ENCODE results near the gene CFAP46.

The CFAP46 gene

DNA sequence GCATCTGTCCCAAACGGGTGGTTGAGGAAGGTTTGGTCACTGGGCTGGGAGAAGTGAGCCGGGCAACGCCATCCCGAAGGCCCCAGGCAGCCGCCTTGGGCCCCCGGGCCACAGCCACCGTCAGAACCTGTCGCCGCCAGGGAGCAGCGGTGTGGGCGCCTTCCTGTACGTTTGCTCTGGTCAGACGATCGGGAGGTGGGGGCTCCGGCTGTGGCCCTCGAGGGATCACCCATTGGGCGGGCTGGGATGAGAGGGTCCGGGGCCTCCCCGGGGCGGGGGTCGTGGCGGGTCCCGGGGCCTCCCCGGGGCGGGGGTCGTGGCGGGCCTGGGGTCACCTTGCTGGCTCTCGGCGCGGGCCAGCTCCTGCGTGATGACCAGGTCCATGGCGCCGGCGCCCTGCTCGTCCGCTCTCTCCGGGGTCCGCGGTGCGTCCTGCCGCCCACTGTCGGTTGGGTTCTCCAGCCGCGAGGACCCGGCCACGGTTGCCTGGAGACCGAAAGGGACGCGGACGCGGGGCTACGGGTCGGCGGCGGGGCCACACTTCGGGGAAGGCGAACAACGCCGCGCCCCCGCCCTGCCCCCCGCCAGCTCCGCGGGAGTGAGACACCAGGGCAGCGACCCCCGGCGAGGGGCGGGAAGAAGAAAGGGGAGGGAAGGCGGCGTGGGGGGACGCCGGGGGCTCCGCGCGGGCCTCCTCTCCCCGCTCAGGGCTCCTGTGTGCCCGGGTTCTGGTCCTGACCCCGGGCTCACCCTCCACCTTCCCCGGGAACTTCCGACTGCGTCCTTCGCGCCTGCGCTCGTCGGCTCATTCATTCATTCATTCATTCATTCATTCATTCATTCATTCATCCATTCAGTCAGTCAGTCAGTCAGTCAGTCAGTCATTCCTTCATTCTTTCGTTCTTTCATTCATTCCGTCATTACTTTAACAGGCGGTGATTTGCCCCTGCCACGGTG is at the start of gene CFAP46:
CFAP46 (minus strand) TSS at position 470 of the 957 bp plus-strand sequence; CDS start at position 384, 86 bp downstream.
- peak in 42 of 51 donors; percentile 17 to 78 (median 49) for DNase-seq

DNA sequence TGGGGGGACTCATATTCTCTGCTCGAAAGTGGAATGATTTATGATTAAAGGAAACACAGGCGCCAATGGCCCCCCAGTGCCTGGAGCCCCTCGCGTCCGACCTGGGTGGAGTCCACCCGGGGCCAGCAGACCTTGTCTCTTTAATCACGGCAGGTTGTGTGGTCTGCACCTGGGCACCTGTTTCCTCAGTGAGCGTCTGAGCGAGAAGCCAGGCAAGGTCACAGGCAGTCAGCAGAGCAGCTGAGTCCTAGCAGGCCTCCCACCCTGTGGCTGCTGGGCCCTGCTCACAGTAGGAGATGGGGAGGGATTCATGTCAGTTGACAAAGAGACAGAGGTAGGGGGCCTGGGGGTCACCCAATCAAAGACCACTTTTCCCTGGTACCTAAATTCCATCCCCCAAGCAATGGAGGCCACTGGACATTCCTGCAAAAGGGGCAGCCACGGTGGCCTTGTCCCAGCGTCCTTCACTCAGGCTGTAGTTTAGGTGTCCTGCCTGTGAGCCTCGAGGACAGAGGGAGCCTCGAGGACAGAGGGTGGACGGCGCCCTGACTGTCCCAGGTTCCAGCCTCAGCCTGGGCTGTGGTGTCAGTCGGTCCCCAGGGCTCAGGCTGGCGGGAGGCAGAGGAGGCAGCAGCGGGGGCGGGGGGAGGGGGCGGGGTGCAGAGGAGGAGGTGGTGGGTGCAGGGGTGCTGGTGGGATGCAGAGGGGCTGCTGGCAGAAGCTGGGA is 49.5 kb upstream of the CFAP46 start:
- no peak for DNase-seq

DNA sequence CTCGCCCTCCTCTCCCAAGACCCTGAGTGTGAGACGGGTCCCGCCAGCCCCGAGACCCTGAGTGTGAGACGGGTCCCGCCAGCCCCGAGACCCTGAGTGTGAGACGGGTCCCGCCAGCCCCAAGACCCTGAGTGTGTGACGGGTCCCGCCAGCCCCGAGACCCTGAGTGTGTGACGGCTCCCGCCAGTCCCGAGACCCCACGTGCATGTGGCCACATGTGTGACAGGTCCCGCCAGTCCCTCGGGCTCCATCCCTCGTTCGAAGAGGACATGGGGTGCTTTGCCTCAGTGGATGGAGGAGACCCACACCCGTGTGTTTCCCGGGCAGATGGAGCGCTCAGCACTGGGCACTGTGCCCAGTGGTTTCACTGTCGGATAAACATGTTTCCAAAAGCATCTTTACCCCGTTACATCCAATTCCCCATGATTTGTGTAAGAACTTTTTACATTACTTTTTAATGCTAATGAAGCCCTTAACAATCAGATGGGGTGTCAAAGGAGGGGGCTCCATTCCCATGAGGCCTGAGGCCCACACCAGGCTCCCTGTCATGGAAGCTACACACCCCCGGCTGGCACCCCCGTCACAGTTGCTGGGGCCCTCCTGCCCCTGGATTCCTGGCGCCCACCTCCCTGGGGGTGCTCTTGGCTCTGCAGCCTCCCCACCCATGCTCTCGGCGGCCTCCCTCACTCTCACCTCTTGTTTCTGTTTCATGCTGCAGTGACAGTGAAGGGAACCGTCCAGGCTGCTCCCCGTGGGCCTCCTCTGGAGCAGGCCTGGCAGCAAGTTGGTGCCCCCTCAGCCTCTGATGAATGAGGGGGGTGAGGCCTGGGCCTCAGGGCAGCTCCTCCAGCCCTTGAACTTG is 48.5 kb upstream of the CFAP46 start:
- DNase-seq: no peak

DNA sequence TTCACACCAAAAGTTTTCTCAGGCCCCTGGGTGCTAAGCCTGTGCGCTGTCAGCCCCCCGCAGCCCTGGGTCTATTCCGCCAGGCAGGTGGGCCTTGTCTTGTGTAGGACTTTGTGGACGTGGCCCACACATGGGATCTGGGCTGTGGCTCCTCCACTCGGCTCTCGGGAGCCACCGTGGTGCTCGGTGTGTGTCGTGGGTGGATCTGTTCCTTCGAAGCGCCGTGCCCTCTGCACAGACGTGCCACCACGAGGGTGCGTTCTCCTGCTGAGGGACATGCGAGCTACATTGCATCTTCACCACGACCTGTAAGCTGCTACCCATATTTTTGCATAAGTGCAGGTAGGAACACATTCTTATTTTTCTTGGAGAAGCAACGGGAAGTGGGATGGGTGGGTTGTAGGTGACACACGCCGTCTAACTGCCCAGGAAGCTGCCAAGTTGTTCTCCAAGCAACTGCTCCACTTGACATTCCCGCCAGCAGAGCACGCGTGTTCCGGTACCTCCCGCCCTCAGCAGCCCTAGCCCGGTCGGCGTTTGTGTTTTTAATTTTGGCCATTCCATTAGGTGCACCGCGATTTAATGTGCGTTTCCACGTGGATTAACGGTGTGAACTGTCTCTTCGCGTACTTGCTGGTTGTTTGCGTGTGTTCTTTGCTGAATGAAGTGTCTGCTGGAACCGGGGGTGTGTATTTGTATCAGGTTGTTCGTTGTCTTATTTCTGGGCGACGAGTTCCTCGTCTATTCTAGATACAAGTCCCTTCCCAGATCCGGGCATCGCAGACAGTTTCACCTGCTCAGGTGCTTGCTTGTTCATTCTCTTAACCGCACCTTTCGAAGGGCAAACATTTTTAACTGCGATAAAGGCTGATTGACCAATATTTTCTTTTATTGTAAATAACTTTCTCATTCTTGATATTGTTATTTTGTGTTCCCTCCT is 47.4 kb upstream of the CFAP46 start:
- DNase-seq: no peak

DNA sequence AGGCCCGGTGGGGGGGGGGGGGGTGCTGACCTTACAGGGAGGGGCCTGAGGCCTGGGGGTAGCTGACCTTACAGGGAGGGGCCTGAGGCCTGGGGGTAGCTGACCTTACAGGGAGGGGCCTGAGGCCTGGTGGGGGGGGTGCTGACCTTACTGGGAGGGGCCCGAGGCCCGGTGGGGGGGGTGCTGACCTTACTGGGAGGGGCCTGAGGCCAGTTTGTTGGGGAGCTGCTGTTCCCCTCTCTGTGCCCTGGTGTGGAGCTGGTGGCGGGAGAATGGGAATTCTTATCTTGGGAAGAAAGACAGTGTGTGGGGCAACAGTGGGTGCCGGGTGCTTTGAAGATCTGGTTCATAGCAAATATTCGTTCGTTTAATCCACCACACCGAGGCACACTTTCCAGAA is 46.6 kb upstream of the CFAP46 start:
- DNase-seq: no peak

GRCh38 chr10:132987671-132988571 is 45.6 kb upstream of the CFAP46 start:
- DNase-seq: peak in 15 of 51 donors; percentile 5 to 81 (median 19)

DNA sequence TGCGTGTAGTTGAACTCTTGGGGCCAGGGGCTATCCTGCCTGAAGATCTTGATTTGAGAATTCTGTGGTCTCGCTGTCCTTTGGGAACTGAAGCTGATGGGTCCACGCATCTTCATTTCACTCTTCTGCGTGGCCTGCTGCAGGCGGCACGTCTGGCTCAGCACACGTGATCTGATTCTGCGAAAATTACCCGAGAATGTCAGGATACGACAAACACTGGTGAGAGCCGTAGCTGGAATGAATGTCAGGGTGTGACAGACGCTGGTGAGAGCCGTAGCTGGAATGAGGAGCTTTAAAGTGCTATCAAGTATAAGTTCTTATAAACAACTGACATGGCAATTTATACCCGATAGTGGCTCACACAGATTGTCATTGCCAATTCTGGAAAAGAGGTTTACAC is 44.6 kb upstream of the CFAP46 start:
- DNase-seq: no peak

GRCh38 chr10:132986576-132986975 is 44.2 kb upstream of the CFAP46 start:
- DNase-seq: no peak

- no peak for DNase-seq
Observed at GRCh38 chr10:132986076-132986475, 43.7 kb upstream of the CFAP46 start.

GRCh38 chr10:132985546-132985900 is 43.2 kb upstream of the CFAP46 start:
- DNase-seq: no peak

DNA sequence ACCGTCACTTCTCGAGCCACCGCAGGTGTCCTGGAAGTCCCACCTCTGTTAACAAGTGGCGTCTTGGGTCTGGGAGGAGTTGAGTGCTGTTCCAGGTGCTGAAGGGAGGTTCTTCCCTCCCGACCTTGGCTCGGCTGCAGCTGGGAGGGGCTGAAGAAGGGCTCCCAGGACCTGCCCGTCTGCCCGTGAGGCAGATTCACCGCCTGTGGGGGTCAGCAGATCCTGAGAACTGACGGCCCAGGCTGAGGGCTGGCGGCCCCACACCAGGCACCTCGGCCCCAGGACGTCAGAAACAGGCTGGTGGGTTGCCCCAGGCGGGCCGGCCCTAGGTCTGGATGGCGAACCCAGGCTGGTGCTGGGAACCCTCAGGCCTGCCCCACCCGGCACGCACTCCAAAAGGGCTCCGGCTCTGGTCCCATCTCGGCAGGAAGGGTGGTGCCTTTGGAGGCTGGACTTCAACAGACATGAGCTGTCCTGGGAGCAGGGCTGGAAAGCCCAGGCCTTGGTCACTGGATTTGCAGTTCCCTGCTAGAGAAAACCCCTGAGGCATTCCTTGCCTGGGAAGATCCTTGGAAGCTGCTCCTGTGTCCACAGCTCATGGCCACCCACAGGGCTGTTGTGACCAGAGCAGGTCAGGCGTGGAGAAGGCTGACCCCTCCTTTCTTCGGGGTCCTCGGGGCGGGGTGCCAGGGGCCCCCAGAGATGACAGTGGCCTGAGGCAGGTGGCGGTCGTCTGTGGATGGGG is 42.6 kb upstream of the CFAP46 start:
- no peak for DNase-seq

GRCh38 chr10:132984008-132984295 is 41.6 kb upstream of the CFAP46 start:
- DNase-seq: peak in 1 of 51 donors; percentile 55

GRCh38 chr10:132983252-132984007 is 41.1 kb upstream of the CFAP46 start:
- no peak for DNase-seq

DNA sequence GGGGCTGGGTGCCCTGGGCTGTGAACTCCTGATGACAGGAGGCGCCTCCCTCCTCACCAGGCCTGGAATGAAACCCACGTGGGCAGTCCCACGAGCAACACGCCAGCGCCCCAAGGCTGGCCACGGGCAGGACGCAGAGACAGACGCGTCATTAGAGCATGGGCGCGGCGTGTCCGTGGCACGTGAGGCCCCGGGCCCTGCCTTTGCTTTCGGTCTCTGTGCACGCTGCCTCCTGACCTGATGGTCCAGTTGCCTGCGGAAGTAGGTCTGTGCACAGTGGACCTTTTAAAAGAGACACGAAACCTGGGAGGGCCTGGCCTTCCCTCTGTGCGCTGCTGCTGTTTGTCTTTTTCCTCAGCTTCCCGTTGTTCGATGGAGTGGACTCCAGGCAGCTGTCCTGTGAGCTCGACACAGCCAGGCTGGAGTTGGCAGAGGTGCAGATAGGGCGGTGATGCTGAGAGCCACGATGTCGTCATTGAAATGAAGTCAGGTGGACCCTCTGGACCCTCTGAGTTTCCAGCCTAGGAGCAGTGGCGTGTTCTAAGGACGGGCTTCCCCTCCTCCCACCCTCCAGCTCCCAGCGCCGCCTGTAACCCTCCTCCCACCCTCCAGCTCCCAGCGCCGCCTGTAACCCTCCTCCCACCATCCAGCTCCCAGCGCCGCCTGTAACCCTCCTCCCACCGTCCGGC is 40.1 kb upstream of the CFAP46 start:
- peak in 3 of 51 donors; percentile 11 to 46 (median 20) for DNase-seq

DNA sequence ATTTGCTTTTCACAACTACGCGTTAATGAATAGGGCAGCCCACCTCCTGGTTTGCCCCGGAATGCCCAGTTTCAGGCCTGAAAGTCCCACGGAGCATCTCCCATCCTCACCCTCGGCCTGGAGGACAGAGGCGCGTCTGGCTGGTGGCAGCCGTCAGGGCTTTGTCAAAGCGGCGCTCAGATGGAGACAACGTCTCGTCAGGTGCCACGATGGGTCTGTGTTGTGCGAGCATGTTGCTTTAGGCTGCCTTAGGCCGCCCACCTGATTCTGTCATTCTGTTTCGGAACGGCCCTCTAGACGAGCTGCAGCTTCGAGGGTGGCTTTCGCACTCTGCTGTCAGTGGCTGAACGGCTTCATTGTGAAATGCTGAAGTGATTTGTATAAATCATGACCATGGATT is 39.4 kb upstream of the CFAP46 start:
- DNase-seq: no peak

GRCh38 chr10:132981173-132981555 is 38.8 kb upstream of the CFAP46 start:
- no peak for DNase-seq

GRCh38 chr10:132980426-132981172 is 38.2 kb upstream of the CFAP46 start:
- no peak for DNase-seq

All from hypothalamus (tissue), 51 donors.